OCI-LY3 (cell line): Measurements from ENCODE around the gene PTPRN.

Source experiments
- H2AFZ ChIP-seq: fragments of 200-600, 300-600 bp; shearing (Covaris generic); 2 replicates; pipeline ENCODE4 v1.6.0; 2014; ENCODE audit warnings: antibody characterized with exemption, low read depth, low read length
- H3K27ac ChIP-seq: fragments of 200-600, 300-600 bp; sonication (generic); 2 replicates; pipeline ENCODE4 v1.5.1; 2014; ENCODE audit warnings: mild to moderate bottlenecking, low read length, moderate library complexity, mixed read lengths
- H3K27me3 ChIP-seq: fragments of 200-600, 300-600 bp; sonication (generic); 2 replicates; pipeline ENCODE4 v1.6.1; 2014; ENCODE audit warnings: low read depth, low read length, mixed read lengths
- H3K36me3 ChIP-seq: fragments of 200-600, 300-600 bp; sonication (generic); replicated peaks from 2 replicates; pipeline ENCODE3; 2014; ENCODE audit warnings: low read depth, low read length, mixed read lengths
- H3K4me1 ChIP-seq: fragments of 300-600, 200-600 bp; sonication (generic); 2 replicates; pipeline ENCODE4 v1.6.1; 2014; ENCODE audit warnings: low read length, mixed read lengths
- H3K4me2 ChIP-seq: fragments of 200-600, 300-600 bp; sonication (generic); 2 replicates; pipeline ENCODE4 v1.6.1; 2014; ENCODE audit warnings: low read length, mixed read lengths
- H3K4me3 ChIP-seq: fragments of 300-600, 200-600 bp; sonication (generic); 2 replicates; pipeline ENCODE4 v1.5.1; 2014; ENCODE audit warnings: antibody characterized with exemption, mild to moderate bottlenecking, low read length, moderate library complexity
- H3K79me2 ChIP-seq: fragments of 300-600, 200-600 bp; shearing (Covaris generic); 2 replicates; pipeline ENCODE4 v1.6.1; 2014; ENCODE audit warnings: mild to moderate bottlenecking, low read length, mixed read lengths
- H3K9ac ChIP-seq: fragments of 300-600, 200-600 bp; shearing (Covaris generic); 2 replicates; pipeline ENCODE4 v1.6.0; 2014; ENCODE audit warnings: mild to moderate bottlenecking, low read length, moderate library complexity
- H3K9me3 ChIP-seq: fragments of 200-600, 300-600 bp; shearing (Covaris generic); 2 replicates; pipeline ENCODE4 v1.6.1; 2014; ENCODE audit warnings: low read length, mixed read lengths; ENCODE audit not compliant: insufficient read depth
- H4K20me1 ChIP-seq: fragments of 200-600, 300-600 bp; sonication (generic); 2 replicates; pipeline ENCODE4 v1.6.1; 2016; ENCODE audit warnings: low read length, mixed read lengths; ENCODE audit not compliant: insufficient read depth
- CTCF ChIP-seq: fragments of 200-600, 300-600 bp; sonication (generic); IDR thresholded peaks from 2 replicates; pipeline ENCODE4 v1.5.1; 2014; ENCODE audit warnings: antibody characterized with exemption, low read length, low read depth
- EZH2phosphoT487 ChIP-seq: fragments of 200-600 bp; shearing (Covaris generic); IDR thresholded peaks from 2 replicates; pipeline ENCODE4 v1.6.1; 2018; ENCODE audit warnings: antibody characterized with exemption, mixed run types, low read depth

The PTPRN gene

GRCh38 chr2:219282375-219282774, 26.8 kb downstream of the PTPRN start:
- no peak overlapping the region for H3K4me2 ChIP-seq
- H3K36me3 ChIP-seq = peaks cover 3% of the 10 kb centered on the region
- H3K4me3 ChIP-seq = no peak overlapping the region
- no peak overlapping the region for H2AFZ ChIP-seq
- no peak for TF ChIP-seq EZH2phosphoT487
- TF ChIP-seq CTCF = no peak
- H3K79me2 ChIP-seq = no peaks in the 10 kb centered on the region
- no peaks in the 10 kb centered on the region for H3K9me3 ChIP-seq
- H3K27ac ChIP-seq = no peak overlapping the region
- H3K4me1 ChIP-seq = peaks cover 11% of the 10 kb centered on the region
- no peaks in the 10 kb centered on the region for H3K27me3 ChIP-seq
- H3K9ac ChIP-seq = no peak overlapping the region
- H4K20me1 ChIP-seq = no peaks in the 10 kb centered on the region

GRCh38 chr2:219281588-219281987, 27.6 kb downstream of the PTPRN start:
- Histone ChIP-seq H2AFZ (no peak overlapping the region), H3K27me3 (no peaks in the 10 kb centered on the region), H3K4me2 (no peak overlapping the region), H3K4me3 (no peak overlapping the region), H3K36me3 (peaks cover 3% of the 10 kb centered on the region), H3K27ac (no peak overlapping the region), H3K79me2 (no peaks in the 10 kb centered on the region), H3K4me1 (peaks cover 11% of the 10 kb centered on the region), H3K9ac (no peak overlapping the region), H4K20me1 (no peaks in the 10 kb centered on the region), H3K9me3 (no peaks in the 10 kb centered on the region)
- no peak for TF ChIP-seq EZH2phosphoT487
- TF ChIP-seq CTCF = no peak

- Histone ChIP-seq H3K9ac (no peak overlapping the region), H3K27me3 (no peaks in the 10 kb centered on the region), H3K4me2 (no peak overlapping the region)
Observed at GRCh38 chr2:219280651-219281050, 28.6 kb downstream of the PTPRN start.

GRCh38 chr2:219279916-219280516, 29.2 kb downstream of the PTPRN start:
- Histone ChIP-seq H3K27me3 (no peaks in the 10 kb centered on the region), H3K27ac (no peak overlapping the region), H4K20me1 (no peaks in the 10 kb centered on the region), H3K4me2 (peak overlapping the region; percentile 94), H3K9ac (peak overlapping the region; percentile 88), H3K9me3 (no peaks in the 10 kb centered on the region), H3K4me1 (peaks cover 11% of the 10 kb centered on the region), H3K4me3 (peak overlapping the region; percentile 90), H3K79me2 (no peaks in the 10 kb centered on the region), H3K36me3 (peaks cover 3% of the 10 kb centered on the region), H2AFZ (0 out of 2 replicates have a peak overlapping the region, but pooled peaks have one; percentile 53)
- TF ChIP-seq EZH2phosphoT487 (no peak), CTCF (peak; percentile 31; the same call in 1 of the 2 replicates)

More at GRCh38 chr2:219280651-219281050, 28.6 kb downstream of the PTPRN start:
- no peaks in the 10 kb centered on the region for H3K79me2 ChIP-seq
- H2AFZ ChIP-seq = no peak overlapping the region
- TF ChIP-seq CTCF = no peak
- no peak for TF ChIP-seq EZH2phosphoT487
- peaks cover 11% of the 10 kb centered on the region for H3K4me1 ChIP-seq
- H3K9me3 ChIP-seq = no peaks in the 10 kb centered on the region
- no peak overlapping the region for H3K4me3 ChIP-seq
- no peaks in the 10 kb centered on the region for H4K20me1 ChIP-seq
- peaks cover 3% of the 10 kb centered on the region for H3K36me3 ChIP-seq
- H3K27ac ChIP-seq = no peak overlapping the region
